ENCODE measurements around the gene SPATA17.

GRCh38 chr1:217585577-217585976 is 45.6 kb upstream of the SPATA17 start:
- no peak for TF ChIP-seq POLR2A (IDR thresholded peaks at IDR 0.05)
- TF ChIP-seq, protein P1, sequence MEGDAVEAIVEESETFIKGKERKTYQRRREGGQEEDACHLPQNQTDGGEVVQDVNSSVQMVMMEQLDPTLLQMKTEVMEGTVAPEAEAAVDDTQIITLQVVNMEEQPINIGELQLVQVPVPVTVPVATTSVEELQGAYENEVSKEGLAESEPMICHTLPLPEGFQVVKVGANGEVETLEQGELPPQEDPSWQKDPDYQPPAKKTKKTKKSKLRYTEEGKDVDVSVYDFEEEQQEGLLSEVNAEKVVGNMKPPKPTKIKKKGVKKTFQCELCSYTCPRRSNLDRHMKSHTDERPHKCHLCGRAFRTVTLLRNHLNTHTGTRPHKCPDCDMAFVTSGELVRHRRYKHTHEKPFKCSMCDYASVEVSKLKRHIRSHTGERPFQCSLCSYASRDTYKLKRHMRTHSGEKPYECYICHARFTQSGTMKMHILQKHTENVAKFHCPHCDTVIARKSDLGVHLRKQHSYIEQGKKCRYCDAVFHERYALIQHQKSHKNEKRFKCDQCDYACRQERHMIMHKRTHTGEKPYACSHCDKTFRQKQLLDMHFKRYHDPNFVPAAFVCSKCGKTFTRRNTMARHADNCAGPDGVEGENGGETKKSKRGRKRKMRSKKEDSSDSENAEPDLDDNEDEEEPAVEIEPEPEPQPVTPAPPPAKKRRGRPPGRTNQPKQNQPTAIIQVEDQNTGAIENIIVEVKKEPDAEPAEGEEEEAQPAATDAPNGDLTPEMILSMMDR (IDR thresholded peaks at IDR 0.05), result no peak

All from adrenal gland (tissue), 5 donors.